Stimulated activated CD4-positive, alpha-beta T cell treated with anti-CD3 and anti-CD28 coated beads, TNF-alpha, amount 100 ng/mL, for 1 hour (primary cell): Measurements from ENCODE around the gene AADACL4.
A peak's percentile ranks its signal among the peaks of the same experiment; 100 is the strongest.

Experiments used
- DNase-seq, 3 donors: peaks; one replicate each; pipeline ENCODE4 v3.0.0-alpha.2; 2020; ENCODE audit warnings: low read depth in 3 of 3, low spot score in 1 of 3

Gene AADACL4

DNA sequence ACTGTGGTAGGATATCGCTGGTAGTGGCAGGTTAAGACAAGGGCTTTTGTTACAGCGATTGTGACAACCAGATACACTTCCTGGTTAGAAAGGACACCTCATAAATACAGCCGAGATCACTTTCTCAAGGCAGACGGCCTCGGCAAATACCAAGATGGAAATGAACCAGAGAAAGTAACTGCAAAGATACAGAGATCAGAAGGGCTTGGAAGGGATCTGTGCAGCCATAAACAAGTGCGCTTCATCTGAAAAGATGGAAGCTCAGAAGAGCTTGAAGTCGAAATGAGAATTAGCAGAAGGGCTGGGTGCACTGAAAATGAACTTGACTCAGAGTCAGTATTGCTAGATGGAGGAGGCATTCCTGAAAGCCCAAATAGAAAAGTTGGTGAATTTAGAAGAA is 32.9 kb upstream of the AADACL4 start:
- no peak for DNase-seq

DNA sequence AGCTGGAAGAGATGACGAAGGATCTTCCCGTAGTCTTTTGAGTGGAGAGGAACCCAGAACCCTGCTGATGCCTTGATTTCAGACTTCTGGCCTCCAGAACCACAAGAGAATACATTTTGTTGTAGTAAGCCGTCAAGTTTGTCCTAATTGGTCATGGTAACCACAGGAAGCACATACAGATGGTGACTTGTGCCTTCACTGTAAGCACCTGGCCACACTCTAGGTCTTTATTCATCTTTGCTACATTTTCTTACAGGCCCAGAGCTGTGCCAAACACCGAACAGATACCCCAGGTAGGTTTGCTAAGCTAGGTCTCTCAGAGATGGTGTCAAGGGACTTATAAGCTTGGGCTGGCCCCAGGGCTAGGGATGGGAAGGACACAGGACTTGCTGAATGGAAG is 30.7 kb upstream of the AADACL4 start:
- DNase-seq, result no peak

DNA sequence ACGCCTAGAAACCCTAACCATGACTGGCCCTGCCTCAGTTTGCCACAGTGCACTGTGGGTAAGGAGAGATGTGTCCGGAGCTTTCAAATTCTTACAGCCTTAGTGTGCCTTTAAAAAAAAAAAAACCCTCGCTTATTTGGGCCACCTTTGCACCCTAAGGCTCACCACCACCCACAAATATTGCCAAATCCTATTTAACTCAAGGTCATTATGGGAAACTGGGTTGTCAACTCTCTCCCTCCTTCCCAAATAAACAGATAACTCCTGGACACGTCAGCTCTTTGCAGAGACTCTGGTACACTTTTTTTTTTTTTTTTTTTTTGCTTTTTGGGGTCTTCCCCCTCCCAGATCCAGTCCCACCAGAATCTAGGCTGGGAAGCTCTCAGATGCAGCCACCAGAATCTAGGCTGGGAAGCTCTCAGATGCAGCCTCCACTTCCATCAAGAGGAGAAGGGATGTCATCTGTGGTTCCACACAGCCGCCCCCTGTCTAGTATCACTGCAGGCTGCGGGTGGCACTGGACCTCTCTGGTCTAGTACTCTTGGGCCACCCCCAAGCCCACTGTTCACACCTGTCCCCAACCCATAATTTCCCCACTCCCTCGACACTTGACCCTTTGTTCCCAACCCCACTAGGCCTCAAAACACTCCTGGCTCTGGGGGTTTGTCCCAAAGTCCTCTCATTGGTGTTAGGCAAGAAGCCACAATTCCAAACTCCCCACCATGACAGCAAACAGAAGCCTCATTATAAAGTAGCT is 29.3 kb upstream of the AADACL4 start:
- no peak for DNase-seq

DNA sequence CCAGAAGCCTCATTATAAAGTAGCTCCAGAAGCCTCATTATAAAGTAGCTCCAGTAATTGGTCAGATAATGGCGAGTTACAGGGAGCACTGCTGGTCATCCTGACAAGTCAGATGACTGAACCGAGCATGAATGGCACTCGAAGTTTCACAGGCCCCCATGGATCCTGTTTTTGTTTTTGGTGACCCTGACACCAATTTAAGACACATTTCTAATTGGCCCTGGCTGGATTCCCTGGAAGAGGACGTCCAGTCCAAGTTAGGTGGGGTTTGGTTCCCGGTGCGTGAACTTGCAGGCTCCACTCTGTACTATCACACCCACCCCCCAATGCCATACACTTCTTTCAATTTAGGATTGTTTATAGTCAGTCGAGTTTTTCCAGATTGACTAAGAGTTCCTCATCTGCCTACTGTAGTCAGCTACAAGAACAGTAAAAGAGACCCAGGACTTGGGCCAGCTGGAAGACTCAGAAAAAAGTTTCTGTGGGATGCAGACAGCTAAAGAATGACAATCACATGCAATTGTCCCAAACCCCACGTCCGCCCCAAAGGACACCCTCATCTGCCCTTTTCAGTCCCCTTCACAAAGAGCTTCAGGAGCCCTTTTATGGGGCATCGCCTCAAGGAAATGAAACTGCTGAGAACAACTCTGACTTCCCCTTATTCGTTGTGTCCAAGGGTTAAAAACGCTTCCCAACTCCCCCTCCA is 28.6 kb upstream of the AADACL4 start:
- DNase-seq, result no peak

DNA sequence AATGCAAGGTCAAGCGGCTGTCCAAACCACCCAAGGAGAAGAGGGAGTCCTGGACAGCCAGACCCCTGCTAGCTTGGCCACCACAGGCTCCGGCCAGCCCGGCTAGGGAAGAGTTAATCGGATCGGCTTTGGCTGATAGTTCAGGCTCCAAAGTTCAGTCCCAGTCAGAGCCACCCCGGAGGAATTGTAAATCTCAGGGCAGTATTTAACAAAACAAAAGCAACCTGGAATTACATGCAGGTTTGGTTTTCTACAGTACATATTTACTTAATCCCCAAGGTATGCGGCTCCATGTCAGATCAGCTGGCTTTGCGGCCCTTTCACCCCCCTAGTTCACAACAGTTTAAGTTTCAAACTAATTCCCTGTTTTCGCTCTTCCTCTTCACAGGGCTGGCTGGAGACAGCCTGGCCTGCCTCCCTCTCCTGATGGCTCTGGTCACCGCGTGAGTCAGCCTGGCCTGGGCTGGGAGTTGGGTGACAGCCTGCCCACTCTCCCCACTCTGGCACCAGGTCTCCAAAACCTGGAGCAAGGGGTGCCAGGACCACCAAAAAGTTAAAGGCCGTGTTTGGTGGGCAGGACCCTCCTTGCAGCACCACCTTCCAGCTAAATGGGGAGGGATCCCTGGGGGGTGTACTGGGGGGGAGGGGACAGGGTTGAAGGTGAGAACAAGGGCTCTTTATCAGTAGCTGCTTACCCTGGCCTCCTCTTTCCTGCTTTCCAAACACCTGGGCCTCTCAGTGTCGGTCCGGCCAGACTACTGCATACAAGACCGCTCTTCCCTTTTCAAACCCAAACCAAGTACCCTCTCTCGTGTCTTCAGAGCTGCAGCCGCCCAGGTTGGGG is 27.8 kb upstream of the AADACL4 start:
- DNase-seq, result no peak

DNA sequence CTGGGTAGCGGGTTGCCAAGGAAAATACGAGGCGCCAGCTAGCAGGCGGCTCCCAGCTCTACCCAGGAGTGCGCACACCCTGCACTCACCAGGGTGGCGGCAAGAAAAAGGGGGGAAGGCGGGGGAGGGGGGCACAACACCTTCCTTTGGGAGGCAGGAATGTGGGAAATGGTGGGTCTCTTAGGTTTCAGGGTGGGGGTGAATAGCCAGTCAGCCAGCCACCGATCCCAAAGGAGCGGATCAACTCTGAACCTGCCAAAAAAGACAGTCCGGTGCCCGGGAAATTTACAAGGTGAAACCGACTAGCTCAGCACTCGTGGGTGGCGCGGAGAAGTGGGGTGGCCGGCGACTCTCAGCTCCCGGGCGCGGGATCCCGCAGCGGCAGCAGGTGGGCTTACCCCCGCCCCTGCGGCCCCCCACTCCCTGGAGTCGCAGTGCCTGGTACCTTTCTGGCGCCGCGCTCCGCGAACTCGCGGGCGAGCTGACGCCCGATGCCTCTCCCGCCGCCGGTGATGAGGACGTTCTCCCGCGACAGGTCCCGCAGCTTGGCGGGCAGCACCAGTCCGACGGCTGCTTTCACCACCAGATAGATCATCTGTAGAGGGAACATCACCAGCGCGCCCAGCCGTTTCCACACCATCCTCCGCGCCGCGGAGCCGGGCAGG is 27.0 kb upstream of the AADACL4 start:
- DNase-seq, result no peak

DNA sequence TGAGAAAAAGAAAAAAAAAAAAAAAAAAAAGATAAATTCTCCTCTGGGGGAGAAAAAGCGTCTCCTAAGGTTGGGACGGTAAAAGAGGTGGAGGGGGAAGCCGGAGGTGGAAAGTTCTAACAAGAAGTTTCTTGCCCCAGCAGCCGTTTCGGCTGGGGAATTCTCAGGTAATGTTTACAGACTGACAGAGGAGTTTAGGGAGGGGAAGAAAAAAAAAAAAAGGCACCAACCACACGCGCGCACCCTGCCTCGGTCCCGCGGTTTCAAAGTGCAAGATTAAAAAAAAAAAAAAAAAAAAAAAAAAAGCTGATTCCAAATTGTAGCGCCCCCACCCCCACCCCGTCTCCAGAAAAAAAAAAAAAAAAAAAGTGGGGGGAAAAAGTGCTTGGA is 26.4 kb upstream of the AADACL4 start:
- no peak for DNase-seq

DNA sequence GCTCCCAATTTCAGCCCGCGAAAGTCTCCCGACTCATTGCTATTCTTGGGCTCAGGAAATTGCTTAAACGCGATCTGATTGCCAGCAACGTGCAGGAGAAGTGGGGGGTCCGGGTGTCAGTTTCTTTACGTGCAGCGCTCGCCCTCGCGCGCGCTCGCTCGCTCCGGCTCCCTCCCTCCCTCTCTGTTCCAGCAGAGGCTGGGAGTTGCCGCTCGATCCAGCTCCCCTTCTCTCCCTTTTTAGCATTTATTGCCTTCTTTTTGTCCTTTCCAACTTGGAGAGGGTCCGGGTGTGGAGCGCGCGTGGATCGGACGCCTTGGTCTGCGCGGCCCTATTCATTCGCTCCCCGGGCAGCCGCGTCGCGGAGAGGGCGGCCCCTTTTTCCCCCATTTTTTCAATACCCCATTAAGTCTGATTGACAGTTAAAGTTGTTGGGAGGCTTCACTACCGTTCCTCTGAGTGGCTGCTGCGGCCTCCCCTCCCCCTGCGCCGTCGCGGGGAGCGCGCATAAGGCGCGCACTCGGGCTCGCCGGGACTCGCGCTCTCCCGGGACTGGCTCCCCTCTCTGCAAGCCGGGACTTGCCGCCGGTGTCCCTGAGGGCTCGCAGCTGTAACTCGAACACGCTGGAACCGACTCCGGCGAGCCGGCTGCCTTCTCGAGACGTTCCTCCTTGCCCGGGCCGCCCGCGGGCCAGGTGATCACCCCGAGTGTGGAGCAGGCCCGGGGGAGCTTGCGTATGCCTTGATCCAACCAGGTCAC is 25.8 kb upstream of the AADACL4 start, which contains the start of gene DHRS3:
DHRS3 (minus strand) TSS at position 310 of the 760 bp plus-strand sequence. CDS start 862 bp downstream, outside the sequence.
- DNase-seq, result peak in 2 of 3 donors; percentile 43

DNA sequence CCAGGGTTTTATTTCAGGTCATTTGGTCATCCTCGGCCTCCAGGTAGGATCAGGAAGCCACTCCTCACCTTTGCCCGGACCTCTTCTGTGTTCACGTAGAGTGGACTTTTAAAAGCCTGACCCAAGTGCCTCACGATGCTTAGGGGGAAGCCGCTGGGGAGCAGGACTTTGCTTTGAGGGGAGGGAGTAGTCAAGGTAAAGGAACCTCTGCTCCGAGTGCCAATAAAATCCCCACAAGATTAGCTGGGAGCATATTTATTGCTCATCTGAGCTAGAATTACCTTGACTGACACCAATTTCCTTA is 25.3 kb upstream of the AADACL4 start:
- DNase-seq, result no peak

DNA sequence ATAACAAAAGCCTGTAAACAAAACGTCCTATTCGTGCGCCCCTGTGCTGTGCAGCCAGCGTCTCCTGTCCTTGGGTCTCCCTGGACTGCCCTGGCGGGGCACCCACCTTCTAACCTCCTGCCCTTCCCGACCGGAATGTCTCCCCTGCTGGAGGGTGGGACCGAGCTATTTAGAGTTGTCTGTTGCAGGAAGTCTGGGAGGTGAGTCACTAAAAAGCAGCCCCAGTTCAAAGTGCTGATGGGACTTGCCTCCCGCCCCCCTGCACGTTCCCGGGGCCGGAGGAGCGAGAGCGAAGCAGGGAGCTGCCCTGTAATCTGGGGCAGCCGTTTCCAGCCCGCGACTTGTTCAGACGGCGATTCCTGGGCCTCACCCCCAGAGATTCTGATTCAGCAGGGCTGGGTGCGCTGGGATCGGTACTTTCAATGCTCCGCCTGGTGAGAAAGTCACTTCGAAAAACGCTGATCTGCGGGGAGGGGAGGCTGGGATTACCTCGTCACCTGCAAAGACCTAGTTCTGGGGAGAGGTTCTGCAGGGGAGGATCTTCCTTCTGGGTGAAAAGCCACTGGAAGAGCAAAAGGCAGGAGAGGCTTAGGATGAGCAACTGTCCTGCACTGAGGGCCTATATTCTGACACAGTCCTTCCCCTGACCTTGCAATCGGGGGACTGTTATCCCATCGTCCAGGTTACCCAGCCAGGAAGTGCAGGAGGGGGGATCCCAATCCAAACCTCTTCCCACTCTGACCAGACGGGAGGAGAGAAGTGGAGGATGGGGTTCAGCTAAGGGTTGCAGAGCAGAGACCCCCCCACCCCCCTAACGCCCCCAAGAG is 24.7 kb upstream of the AADACL4 start:
- peak in 2 of 3 donors; percentile 27 to 33 for DNase-seq

DNA sequence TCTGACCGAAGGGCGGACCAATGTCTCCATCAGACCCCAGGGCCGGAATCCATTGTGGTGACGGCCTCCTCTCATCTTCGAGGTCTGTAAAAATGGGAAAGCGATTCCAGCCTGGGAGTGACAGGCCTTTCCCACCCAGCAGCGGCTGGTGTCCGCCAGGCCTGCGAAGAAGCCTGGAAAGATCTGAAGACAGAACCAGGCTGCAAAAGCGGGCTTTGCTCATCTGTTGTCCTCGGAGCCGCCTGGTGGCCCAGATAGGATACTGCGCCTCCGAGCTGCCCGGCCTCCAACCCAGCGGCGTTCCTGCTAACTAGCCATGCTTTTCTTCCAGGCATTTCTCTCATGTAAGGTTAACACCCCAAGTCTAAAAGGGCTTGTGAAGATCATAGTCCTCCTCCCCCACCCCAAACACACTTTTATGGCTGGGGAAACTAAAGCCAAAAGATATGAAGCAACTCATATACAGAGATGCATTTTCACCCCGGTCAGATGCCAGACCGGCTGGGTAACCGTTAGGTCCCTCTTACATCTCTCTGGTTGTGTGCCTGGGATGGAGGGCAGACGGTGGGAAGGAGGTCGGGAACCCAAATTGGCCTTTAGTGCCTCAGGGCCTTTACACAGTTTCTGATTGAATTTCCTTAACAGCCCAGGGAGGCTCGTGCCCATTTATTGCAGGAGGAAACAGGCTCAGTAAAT is 23.9 kb upstream of the AADACL4 start:
- peak; percentile 37 to 71 (median 58) for DNase-seq

DNA sequence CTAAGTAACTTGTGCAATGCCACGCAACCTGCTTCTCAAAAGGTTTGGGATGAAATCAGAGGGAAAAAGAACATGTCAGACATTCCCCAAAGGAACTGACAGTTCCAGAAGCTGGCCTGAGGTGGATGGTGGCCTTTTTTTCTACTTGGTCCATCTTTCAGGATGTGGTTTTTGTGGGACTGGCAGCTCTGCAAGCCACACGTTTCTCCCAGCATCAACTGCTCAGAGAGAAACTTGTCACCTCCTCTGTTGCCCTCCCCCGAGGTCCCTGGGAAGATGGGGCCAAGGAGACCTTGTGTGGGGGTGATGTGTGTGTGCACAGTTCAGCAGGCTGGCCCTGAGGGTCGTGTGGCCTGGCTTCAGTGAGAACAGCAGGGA is 23.4 kb upstream of the AADACL4 start:
- DNase-seq, result no peak

DNA sequence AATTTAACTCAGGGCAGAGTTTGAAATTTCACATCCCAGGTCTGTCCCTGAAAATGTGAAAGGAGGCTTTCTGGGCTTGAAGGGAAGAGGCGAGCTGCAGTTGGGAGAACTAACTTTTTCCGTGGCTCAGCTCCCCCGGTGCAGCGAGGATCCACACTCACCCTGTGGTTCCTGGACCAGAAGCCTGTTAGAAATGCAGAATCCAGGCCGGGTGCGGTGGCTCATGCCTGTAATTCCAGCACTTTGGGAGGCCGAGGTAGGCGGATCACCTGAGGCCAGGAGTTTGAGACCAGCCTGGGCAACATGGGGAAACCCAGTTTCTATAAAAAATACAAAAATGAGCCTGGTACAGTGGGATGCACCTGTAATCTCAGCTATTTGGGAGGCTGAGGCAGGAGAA is 23.0 kb upstream of the AADACL4 start:
- DNase-seq, result no peak

DNA sequence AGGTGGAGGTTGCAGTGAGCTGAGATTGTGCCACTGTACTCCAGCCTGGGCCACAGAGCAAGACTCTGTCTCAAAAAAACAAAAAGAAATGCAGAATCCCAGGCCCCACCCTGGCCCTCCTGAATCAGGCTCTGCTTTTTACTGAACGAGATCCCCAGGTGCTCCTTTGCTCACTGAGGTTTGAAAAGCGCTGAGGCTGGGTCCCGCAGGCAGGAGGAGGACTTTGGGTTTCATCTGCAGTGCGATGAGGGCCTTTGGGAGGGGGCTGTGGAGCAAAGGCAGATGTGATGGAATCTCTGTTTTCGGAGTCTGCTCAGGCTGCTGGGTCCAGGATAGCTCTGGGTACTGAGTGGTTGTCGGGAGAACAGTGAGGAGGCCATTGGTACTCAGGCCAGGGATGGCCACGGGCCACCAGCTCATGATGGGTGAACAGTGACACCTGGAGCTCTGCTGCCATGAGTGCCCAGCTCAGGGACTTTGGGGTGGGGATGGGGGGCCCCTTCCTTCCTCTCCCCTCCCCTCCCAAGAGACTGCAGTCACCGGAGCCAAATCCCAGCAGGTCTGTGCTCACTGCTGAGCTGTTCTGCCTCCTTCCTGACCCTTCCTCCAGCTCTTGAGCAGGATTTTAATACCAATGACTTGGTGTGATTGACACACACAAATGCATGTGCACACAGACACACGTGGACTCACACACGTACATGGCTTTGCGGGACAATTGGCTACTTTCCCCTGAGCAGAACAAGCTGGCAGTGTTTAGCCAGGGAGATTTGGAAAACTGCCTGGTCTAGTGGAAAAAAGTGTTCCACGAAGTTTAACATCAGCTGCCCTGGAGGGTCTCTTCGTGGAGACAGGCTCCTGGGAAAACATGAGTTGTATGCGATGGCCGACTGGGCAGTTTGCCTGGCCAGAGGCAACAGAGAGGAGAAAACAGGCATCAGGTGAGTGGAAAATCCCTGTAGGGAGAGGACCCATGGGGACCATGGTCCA is 22.2 kb upstream of the AADACL4 start:
- DNase-seq, result no peak

DNA sequence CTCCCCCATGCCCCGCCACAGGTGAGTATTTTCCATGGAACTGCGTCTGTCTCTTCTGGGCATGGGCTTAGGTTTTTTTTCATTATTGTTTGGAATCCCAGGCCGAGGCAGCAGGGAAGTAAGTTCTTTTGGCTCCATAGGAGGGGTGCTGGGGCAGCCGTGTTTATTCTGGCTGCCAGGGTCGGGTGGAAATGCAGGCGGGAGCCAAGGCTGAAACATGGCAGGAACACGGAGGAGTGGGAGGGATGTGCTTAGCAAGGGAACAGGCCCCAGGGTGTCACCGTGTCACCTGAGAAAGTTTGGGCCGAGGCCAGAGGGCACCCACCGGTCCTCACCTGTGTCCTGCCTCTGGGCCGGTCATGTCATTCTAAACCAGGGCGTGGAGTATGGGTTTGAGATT is 21.4 kb upstream of the AADACL4 start:
- DNase-seq, result no peak

DNA sequence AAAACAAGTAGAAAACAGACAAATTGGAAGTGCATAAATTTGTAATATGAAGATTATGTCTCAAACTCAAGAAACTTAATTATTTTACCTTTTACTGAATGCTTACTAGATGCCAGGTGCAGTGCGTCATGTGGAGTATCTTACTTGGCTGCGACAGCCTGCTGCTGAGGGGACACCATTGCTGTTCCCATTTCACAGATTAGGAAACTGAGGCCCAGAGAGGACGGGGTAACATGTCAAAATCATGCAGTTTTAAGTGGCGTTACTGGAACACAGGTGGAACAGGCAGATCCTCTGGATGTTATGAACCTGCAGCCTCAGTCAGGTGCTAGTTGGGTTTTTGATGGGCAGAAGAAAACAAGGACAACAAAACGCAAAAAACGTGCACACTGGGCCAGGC is 18.6 kb upstream of the AADACL4 start:
- DNase-seq, result no peak

DNA sequence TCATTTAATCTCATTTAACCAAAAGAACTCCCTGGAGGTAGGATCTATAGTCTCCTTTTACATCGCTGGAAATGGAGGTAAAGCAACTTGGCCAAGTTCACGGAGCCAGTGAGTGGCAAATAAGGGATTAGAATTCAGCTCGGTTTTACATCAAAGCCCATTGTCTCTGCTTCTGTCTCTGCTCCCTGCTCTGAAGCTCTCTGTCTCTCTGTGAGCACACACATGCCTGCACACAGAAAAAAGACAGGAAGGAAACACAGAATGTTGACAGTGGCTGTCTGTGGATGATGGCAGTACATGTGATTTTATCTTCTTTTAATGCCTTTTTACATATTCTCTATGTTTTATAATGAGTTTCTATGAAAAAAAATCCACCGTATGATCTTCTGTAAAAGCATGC is 17.0 kb upstream of the AADACL4 start:
- DNase-seq, result no peak

DNA sequence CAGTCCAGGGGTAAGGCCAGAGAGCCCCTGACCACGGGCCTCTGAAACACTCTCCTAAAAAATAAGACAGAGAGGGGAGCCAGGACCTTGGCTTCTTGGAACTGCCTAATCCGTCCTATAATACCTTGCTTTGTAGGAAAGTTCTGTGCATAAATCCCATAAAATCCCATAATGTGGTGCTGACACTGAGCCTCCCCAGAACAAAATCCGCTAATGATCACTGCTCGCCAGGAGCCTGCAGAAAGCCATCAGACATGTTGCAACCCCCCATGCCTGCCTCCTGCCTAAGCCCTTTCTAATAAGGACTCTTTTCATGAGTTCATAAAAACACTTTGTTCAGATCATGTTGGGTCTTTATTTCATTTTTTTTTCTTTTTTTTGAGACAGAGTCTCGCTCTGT is 16.6 kb upstream of the AADACL4 start:
- no peak for DNase-seq
